Ishikawa (cell line): ENCODE data around the gene OR10G7.

Experiments
- CEBPB ChIP-seq: IDR thresholded peaks from 2 replicates; pipeline ENCODE4 v1.6.1; 2012
- CREB1 ChIP-seq: IDR thresholded peaks from 2 replicates; pipeline ENCODE4 v1.6.1; 2012; ENCODE audit warnings: low read depth
- EGR1 ChIP-seq: IDR thresholded peaks from 2 replicates; pipeline ENCODE4 v1.6.1; 2012
- EP300 ChIP-seq: IDR thresholded peaks from 2 replicates; pipeline ENCODE4 v1.6.1; 2012; ENCODE audit warnings: borderline replicate concordance
- FOXM1 ChIP-seq: IDR thresholded peaks from 2 replicates; pipeline ENCODE4 v1.6.1; 2012; ENCODE audit warnings: low read depth, borderline replicate concordance
- MAX ChIP-seq: IDR thresholded peaks from 2 replicates; pipeline ENCODE4 v1.6.1; 2012
- NFIC ChIP-seq: IDR thresholded peaks from 2 replicates; pipeline ENCODE4 v1.6.1; 2012
- RAD21 ChIP-seq: IDR thresholded peaks from 2 replicates; pipeline ENCODE4 v1.6.1; 2012; ENCODE audit warnings: low read depth
- REST ChIP-seq: IDR thresholded peaks from 2 replicates; pipeline ENCODE4 v1.6.1; 2012; ENCODE audit warnings: low read depth, mild to moderate bottlenecking
- TAF1 ChIP-seq: IDR thresholded peaks from 2 replicates; pipeline ENCODE4 v1.6.1; 2012; ENCODE audit warnings: low read depth, mild to moderate bottlenecking
- TCF12 ChIP-seq: IDR thresholded peaks from 2 replicates; pipeline ENCODE4 v1.6.1; 2012; ENCODE audit warnings: low read depth
- TEAD4 ChIP-seq: IDR thresholded peaks from 2 replicates; pipeline ENCODE4 v1.6.1; 2012
- USF1 ChIP-seq: IDR thresholded peaks from 2 replicates; pipeline ENCODE4 v1.6.1; 2012
- YY1 ChIP-seq: IDR thresholded peaks from 2 replicates; pipeline ENCODE4 v1.6.1; 2012; ENCODE audit warnings: low read depth
- ZBTB7A ChIP-seq: IDR thresholded peaks from 2 replicates; pipeline ENCODE4 v1.6.1; 2012; ENCODE audit warnings: low read depth

OR10G7 gene

GRCh38 chr11:124081483-124081882, 40.4 kb upstream of the OR10G7 start:
- TF ChIP-seq USF1 (no peak), YY1 (no peak), MAX (no peak), TAF1 (no peak), REST (no peak), FOXM1 (no peak), TCF12 (no peak), ZBTB7A (no peak), EP300 (no peak), CEBPB (no peak), RAD21 (no peak), NFIC (no peak), EGR1 (no peak), CREB1 (no peak), TEAD4 (no peak)

GRCh38 chr11:124080327-124081001, 39.3 kb upstream of the OR10G7 start:
- no peak for TF ChIP-seq TAF1
- TF ChIP-seq CREB1 = no peak

- TF ChIP-seq REST (no peak), YY1 (no peak), NFIC (no peak), USF1 (no peak), FOXM1 (no peak), TEAD4 (no peak), CREB1 (no peak), ZBTB7A (no peak), RAD21 (no peak), CEBPB (no peak), TAF1 (no peak), EGR1 (no peak)
Observed at GRCh38 chr11:124079631-124080326, 38.7 kb upstream of the OR10G7 start.

GRCh38 chr11:124078591-124078990, 37.5 kb upstream of the OR10G7 start:
- TF ChIP-seq RAD21 (no peak), YY1 (no peak), MAX (no peak), ZBTB7A (no peak), TCF12 (no peak), TAF1 (no peak), REST (no peak), EGR1 (no peak), EP300 (no peak)
